ENCODE measurements around the gene ITPR1. TPM values are rescaled to one million over a fixed set of nuclear protein-coding genes. Genes with fewer than 3 reads are reported as not detected.

ITPR1 gene
- total RNA-seq, 2 donors from 2014 or later = 7.0 to 18.2 TPM

DNA sequence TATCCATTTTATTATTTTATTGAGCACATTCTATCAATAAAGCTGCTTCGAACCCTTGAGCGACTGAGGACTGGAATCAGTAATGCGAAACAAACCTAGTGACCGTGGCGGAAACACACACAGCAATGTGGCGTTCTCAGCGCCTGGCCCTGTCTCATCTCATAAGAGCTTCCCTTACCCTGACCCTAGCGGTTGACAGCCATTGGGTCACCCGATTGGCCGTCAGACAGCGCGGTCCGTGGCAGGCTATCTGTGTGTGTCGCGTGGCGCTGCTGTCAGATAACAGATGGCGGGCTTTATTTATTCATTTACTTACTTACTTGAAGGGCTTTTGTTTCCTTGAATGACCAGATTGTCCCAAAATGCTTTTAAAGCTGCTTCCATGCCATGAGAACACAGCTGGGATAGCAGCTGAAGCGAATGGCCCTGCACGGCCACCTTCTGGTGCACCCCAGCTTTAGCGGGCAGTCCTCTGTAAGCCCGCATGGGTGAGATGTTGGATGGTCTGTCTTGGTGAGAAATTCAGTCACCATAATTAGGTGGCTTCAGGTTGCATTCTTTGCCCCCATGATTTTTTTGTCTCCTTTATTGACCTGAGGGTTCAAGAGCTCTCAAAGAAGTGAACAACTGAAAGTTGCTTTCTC is 270.6 kb downstream of the ITPR1 start:
- no peak for DNase-seq
- TF ChIP-seq, protein P1, sequence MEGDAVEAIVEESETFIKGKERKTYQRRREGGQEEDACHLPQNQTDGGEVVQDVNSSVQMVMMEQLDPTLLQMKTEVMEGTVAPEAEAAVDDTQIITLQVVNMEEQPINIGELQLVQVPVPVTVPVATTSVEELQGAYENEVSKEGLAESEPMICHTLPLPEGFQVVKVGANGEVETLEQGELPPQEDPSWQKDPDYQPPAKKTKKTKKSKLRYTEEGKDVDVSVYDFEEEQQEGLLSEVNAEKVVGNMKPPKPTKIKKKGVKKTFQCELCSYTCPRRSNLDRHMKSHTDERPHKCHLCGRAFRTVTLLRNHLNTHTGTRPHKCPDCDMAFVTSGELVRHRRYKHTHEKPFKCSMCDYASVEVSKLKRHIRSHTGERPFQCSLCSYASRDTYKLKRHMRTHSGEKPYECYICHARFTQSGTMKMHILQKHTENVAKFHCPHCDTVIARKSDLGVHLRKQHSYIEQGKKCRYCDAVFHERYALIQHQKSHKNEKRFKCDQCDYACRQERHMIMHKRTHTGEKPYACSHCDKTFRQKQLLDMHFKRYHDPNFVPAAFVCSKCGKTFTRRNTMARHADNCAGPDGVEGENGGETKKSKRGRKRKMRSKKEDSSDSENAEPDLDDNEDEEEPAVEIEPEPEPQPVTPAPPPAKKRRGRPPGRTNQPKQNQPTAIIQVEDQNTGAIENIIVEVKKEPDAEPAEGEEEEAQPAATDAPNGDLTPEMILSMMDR (IDR thresholded peaks at IDR 0.05) = no peak
- H3K9me3 ChIP-seq = no peaks in the 10 kb centered on the region
- no peak overlapping the region for H3K27ac ChIP-seq
- no peaks in the 10 kb centered on the region for H3K36me3 ChIP-seq
- H3K4me3 ChIP-seq = no peak overlapping the region
- H3K4me1 ChIP-seq = peaks cover 7% of the 10 kb centered on the region
- no peaks in the 10 kb centered on the region for H3K27me3 ChIP-seq
- intact Hi-C loops (cut with DNase I) = no loop called here
- no peak overlapping the region for H3K9ac ChIP-seq (ENCODE audit: low read depth in 2 of 2, low read length in 2 of 2)

GRCh38 chr3:4765212-4765611 is 272.1 kb downstream of the ITPR1 start:
- Histone ChIP-seq H3K4me3 (no peak overlapping the region), H3K9me3 (no peaks in the 10 kb centered on the region), H3K9ac (ENCODE audit: low read depth in 2 of 2, low read length in 2 of 2) (no peak overlapping the region), H3K36me3 (no peaks in the 10 kb centered on the region), H3K4me1 (no peaks in the 10 kb centered on the region), H3K27me3 (no peaks in the 10 kb centered on the region), H3K27ac (no peak overlapping the region)
- intact Hi-C loops (cut with DNase I) = no loop called here
- no peak for DNase-seq
- TF ChIP-seq, protein P1 (IDR thresholded peaks at IDR 0.05) = no peak

DNA sequence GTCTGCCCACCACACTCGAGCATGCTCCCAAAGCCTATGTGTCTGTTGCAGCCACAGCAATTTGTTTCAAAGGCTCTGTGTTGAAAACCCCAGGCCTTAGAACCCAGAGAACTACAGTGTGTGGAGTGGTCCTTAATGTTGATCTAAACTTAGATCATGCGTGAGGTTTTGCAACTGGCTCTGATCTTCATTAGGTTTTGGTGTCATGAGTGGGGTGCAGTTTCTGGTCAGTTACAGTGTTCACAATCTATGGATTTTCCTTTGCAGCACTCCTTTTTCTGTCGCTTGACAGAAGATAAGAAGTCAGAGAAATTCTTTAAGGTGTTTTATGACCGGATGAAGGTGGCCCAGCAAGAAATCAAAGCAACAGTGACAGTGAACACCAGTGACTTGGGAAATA is 273.1 kb downstream of the ITPR1 start:
- TF ChIP-seq, protein P1 (IDR thresholded peaks at IDR 0.05) = no peak
- H3K36me3 ChIP-seq = no peaks in the 10 kb centered on the region
- H3K4me1 ChIP-seq = no peaks in the 10 kb centered on the region
- H3K27ac ChIP-seq = no peak overlapping the region
- H3K9me3 ChIP-seq = no peaks in the 10 kb centered on the region
- no peaks in the 10 kb centered on the region for H3K27me3 ChIP-seq
- intact Hi-C loops (cut with DNase I) = no loop called here
- DNase-seq = no peak
- no peak overlapping the region for H3K9ac ChIP-seq (ENCODE audit: low read depth in 2 of 2, low read length in 2 of 2)
- no peak overlapping the region for H3K4me3 ChIP-seq

DNA sequence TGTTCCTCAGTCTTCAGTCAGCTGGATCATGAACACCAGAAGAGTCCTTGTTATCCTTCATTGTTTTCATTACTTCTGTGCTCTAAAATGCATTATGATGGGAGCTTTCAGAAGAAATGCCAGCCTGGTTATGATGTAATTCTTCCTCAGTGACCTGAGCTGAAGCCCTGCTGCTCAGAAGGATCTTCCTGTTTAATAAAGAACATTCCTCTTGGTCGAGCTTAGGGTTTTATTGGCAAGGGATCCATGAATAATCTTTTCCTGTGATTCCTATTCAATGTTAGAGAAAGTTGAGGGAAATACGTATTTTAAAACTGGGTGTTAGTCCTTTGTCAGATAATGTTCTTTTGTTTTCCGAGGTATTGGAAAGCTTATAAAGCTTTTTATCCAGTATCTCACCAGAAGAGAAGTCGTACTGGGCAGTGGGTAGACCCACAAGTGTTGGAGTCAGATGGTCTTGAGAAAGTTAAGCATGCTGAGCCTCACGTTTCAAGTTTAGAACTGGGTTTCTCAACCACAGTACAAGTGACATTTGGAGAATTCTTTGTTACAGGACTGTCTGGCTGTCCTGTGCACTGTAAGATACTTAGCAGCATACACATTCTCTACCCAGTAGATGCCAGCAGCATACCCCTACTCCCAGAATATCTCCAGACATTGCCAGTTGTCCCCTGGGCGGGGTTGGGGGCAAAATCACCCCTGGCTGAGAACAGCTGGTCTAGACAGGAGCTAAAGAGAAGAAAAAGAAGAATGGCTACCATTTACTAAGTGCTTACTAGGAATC is 273.8 kb downstream of the ITPR1 start:
- Histone ChIP-seq H3K9me3 (no peaks in the 10 kb centered on the region), H3K4me3 (no peak overlapping the region), H3K27ac (no peak overlapping the region), H3K36me3 (no peaks in the 10 kb centered on the region), H3K9ac (ENCODE audit: low read depth in 2 of 2, low read length in 2 of 2) (no peak overlapping the region), H3K4me1 (peaks cover 3% of the 10 kb centered on the region), H3K27me3 (no peaks in the 10 kb centered on the region)
- intact Hi-C loops (cut with DNase I) = no loop called here
- TF ChIP-seq, protein P1 (IDR thresholded peaks at IDR 0.05) = no peak
- no peak for DNase-seq

- Histone ChIP-seq H3K4me3 (no peak overlapping the region), H3K27ac (no peak overlapping the region), H3K4me1 (peaks cover 10% of the 10 kb centered on the region), H3K9me3 (no peaks in the 10 kb centered on the region), H3K36me3 (no peaks in the 10 kb centered on the region), H3K9ac (ENCODE audit: low read depth in 2 of 2, low read length in 2 of 2) (no peak overlapping the region), H3K27me3 (no peaks in the 10 kb centered on the region)
- intact Hi-C loops (cut with DNase I) = no loop called here
- TF ChIP-seq, protein P1 (IDR thresholded peaks at IDR 0.05) = no peak
- DNase-seq = no peak
Measured at GRCh38 chr3:4768021-4768420, 274.9 kb downstream of the ITPR1 start.
